ENCODE results near the gene RYR2.
"Not testable (repeated sequence)": the region's sequence is repeated elsewhere in the genome, so short reads cannot be mapped to it uniquely, and the experiment has no call there.

The RYR2 gene

GRCh38 chr1:237838320-237838719, 796.3 kb downstream of the RYR2 start:
- TF ChIP-seq POLR2A (IDR thresholded peaks at IDR 0.05; ENCODE audit: low read depth, low read length), result no peak
- TF ChIP-seq TAF1 (IDR thresholded peaks at IDR 0.05; ENCODE audit: borderline replicate concordance, low read depth, low read length), result no peak
- no peak for TF ChIP-seq POLR2AphosphoS5 (IDR thresholded peaks at IDR 0.05; ENCODE audit: low read depth, low read length)
- DNase-seq (ENCODE audit: insufficient read length) (no peak), FAIRE-seq (no peak)

- TF ChIP-seq POLR2AphosphoS5 (IDR thresholded peaks at IDR 0.05; ENCODE audit: low read depth, low read length) (no peak), TAF1 (IDR thresholded peaks at IDR 0.05; ENCODE audit: borderline replicate concordance, low read depth, low read length) (no peak), POLR2A (IDR thresholded peaks at IDR 0.05; ENCODE audit: low read depth, low read length) (no peak)
- no peak for FAIRE-seq
- no peak for DNase-seq (ENCODE audit: insufficient read length)
Measured at GRCh38 chr1:237838904-237839534, 797.0 kb downstream of the RYR2 start.

- TF ChIP-seq POLR2A (IDR thresholded peaks at IDR 0.05; ENCODE audit: low read depth, low read length) (no peak), POLR2AphosphoS5 (IDR thresholded peaks at IDR 0.05; ENCODE audit: low read depth, low read length) (no peak), TAF1 (IDR thresholded peaks at IDR 0.05; ENCODE audit: borderline replicate concordance, low read depth, low read length) (no peak)
- FAIRE-seq (no peak), DNase-seq (ENCODE audit: insufficient read length) (no peak)
Measured at GRCh38 chr1:237841485-237841884, 799.5 kb downstream of the RYR2 start.

GRCh38 chr1:237843516-237843915, 801.5 kb downstream of the RYR2 start:
- FAIRE-seq, result not testable (repeated sequence)

GRCh38 chr1:237851210-237851845, 809.3 kb downstream of the RYR2 start:
- DNase-seq (ENCODE audit: insufficient read length), result no peak

More at GRCh38 chr1:237843516-237843915, 801.5 kb downstream of the RYR2 start:
- DNase-seq (ENCODE audit: insufficient read length), result not testable (repeated sequence)

GRCh38 chr1:237852342-237852741, 810.4 kb downstream of the RYR2 start:
- TF ChIP-seq TAF1 (IDR thresholded peaks at IDR 0.05; ENCODE audit: borderline replicate concordance, low read depth, low read length) (no peak), POLR2AphosphoS5 (IDR thresholded peaks at IDR 0.05; ENCODE audit: low read depth, low read length) (no peak), POLR2A (IDR thresholded peaks at IDR 0.05; ENCODE audit: low read depth, low read length) (no peak)
- FAIRE-seq, result no peak
- DNase-seq (ENCODE audit: insufficient read length), result no peak

More at GRCh38 chr1:237851210-237851845, 809.3 kb downstream of the RYR2 start:
- no peak for FAIRE-seq
- TF ChIP-seq POLR2AphosphoS5 (IDR thresholded peaks at IDR 0.05; ENCODE audit: low read depth, low read length), result no peak
- TF ChIP-seq TAF1 (IDR thresholded peaks at IDR 0.05; ENCODE audit: borderline replicate concordance, low read depth, low read length), result no peak
- TF ChIP-seq POLR2A (IDR thresholded peaks at IDR 0.05; ENCODE audit: low read depth, low read length), result no peak

- DNase-seq (ENCODE audit: insufficient read length) (no peak), FAIRE-seq (no peak)
- TF ChIP-seq TAF1 (IDR thresholded peaks at IDR 0.05; ENCODE audit: borderline replicate concordance, low read depth, low read length), result no peak
- no peak for TF ChIP-seq POLR2AphosphoS5 (IDR thresholded peaks at IDR 0.05; ENCODE audit: low read depth, low read length)
- no peak for TF ChIP-seq POLR2A (IDR thresholded peaks at IDR 0.05; ENCODE audit: low read depth, low read length)
Measured at GRCh38 chr1:237857455-237857854, 815.5 kb downstream of the RYR2 start.

- FAIRE-seq (no peak), DNase-seq (ENCODE audit: insufficient read length) (no peak)
- TF ChIP-seq POLR2A (IDR thresholded peaks at IDR 0.05; ENCODE audit: low read depth, low read length) (no peak), TAF1 (IDR thresholded peaks at IDR 0.05; ENCODE audit: borderline replicate concordance, low read depth, low read length) (no peak), POLR2AphosphoS5 (IDR thresholded peaks at IDR 0.05; ENCODE audit: low read depth, low read length) (no peak)
Measured at GRCh38 chr1:237858992-237859391, 817.0 kb downstream of the RYR2 start.

- TF ChIP-seq TAF1 (IDR thresholded peaks at IDR 0.05; ENCODE audit: borderline replicate concordance, low read depth, low read length) (no peak), POLR2AphosphoS5 (IDR thresholded peaks at IDR 0.05; ENCODE audit: low read depth, low read length) (no peak), POLR2A (IDR thresholded peaks at IDR 0.05; ENCODE audit: low read depth, low read length) (no peak)
- DNase-seq (ENCODE audit: insufficient read length) (no peak), FAIRE-seq (no peak)
Measured at GRCh38 chr1:237861944-237862343, 820.0 kb downstream of the RYR2 start.

GRCh38 chr1:237863234-237863633, 821.2 kb downstream of the RYR2 start:
- no peak for FAIRE-seq
- TF ChIP-seq TAF1 (IDR thresholded peaks at IDR 0.05; ENCODE audit: borderline replicate concordance, low read depth, low read length) (no peak), POLR2AphosphoS5 (IDR thresholded peaks at IDR 0.05; ENCODE audit: low read depth, low read length) (no peak)
- no peak for DNase-seq (ENCODE audit: insufficient read length)

GRCh38 chr1:237864338-237865244, 822.6 kb downstream of the RYR2 start:
- DNase-seq (ENCODE audit: insufficient read length) (peak; percentile 14), FAIRE-seq (no peak)
- TF ChIP-seq TAF1 (IDR thresholded peaks at IDR 0.05; ENCODE audit: borderline replicate concordance, low read depth, low read length) (no peak), POLR2A (IDR thresholded peaks at IDR 0.05; ENCODE audit: low read depth, low read length) (no peak), POLR2AphosphoS5 (IDR thresholded peaks at IDR 0.05; ENCODE audit: low read depth, low read length) (no peak)
